GM18867 (cell line): Measurements from ENCODE around the gene PHF1.
A peak's percentile ranks its signal among the peaks of the same experiment; 100 is the strongest.
"Not testable (repeated sequence)": the region's sequence is repeated elsewhere in the genome, so short reads cannot be mapped to it uniquely, and the experiment has no call there.

Source experiments
- ATAC-seq: cut with Tn5 transposase; IDR thresholded peaks from one replicate; pipeline ENCODE4 v1.9.1; 2021; ENCODE audit warnings: mild to moderate bottlenecking, moderate library complexity; ENCODE audit not compliant: unreplicated experiment

PHF1 gene

DNA sequence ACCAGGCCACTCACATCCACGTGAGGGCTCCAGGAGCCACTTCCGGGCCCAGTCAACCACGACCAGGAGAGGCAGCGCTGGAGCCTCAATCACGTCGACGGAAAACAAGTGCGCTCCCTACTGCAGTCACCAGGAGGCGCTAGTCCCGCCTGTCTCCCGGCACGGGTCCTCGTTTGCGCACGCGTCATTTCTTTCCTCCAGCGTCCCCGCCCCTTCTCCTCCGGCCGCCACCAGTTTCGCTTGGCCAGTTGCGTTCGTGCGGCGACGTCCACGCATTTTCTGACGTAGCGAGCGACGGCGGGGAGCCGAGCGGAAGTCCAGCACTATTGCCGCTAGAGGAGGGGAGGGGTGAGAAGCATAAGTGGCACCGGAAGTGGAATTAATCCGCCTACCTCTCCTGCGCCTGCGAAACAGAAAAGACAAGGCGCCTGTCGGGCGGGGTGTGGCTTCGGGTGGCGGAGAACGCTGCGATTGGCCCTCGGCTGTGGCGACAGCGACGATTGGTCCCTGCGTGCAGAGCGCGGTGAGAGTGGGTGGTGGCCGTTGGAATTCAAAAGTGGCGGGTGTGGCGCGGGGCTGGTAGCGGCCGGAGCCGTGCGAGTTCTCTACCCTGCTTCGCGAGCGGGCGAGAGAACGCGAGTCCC lies 19.4 kb upstream of the PHF1 start, which contains the start of gene KIFC1:
KIFC1 (plus strand) TSS at position 546 of the 644 bp plus-strand sequence. CDS start 163 bp downstream, outside the sequence.
- peak; percentile 87 for ATAC-seq

DNA sequence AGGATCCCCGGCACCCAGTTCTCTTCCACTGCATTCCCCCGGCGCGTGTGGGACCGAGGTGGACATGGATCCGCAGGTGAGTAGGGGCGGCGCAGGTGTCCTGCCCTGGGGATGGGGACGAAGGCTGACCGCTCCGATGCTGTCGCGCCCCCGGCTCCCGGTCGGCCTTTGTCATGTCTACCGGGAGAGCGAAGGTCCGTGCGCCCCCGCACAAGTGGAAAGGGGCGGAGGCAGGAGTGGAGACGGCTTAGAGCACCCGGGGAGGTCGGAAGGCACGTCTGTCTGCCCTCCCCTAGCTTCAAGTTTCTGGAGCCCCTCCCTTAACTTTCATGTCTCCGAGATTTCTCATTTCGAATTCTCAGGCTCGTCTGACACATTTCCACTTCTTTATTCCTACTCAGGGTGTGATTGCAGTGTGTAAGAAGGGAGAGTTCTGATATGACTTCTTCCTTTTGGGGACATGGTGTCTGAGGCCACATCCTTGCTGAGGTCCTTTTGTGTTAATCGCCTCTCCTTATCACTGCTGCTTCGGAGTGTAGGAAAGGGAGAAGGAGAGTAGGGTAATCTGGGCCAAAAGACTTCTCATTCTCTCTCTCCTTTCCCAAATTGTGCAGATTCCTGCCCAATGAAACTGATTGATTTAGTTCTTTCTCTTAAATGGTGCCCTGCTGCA lies 18.8 kb upstream of the PHF1 start:
- peak; percentile 15 for ATAC-seq

DNA sequence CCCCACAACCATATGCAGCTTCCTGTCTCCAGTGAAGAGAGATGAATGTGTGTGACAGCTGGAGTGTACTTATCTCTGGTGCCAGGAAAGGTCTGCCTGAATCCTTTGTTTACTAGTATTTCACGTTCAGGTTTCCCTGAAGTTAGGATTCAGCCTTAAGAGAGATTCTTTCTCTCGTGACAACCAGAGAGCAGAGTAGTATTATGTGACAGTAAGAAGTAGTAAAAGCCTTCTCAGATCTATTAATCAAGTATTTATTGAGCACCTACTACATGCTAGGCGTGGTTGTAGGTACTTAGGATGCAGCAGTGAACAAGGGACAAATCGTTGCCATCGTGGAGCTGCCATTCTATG lies 18.2 kb upstream of the PHF1 start:
- ATAC-seq: no peak

DNA sequence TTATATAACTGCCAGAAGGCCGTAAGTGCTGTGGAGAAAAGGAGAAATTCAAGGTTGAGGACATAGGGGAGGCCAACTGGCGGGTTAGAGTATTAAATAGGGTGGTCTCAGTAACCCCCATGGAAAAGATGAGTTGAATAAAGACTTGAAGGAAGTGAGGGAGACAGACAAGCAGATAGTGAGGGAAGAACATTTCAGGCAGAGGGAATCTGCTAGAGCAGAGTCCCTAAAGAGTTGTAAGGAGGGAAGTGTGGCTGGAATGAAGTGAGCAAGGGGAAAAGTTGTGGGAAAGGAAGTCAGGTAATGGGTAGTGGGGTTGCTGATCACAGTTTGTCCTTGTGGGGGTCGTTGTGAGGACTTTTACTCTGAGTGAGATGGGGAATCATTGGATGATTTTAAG lies 17.8 kb upstream of the PHF1 start:
- no peak for ATAC-seq

DNA sequence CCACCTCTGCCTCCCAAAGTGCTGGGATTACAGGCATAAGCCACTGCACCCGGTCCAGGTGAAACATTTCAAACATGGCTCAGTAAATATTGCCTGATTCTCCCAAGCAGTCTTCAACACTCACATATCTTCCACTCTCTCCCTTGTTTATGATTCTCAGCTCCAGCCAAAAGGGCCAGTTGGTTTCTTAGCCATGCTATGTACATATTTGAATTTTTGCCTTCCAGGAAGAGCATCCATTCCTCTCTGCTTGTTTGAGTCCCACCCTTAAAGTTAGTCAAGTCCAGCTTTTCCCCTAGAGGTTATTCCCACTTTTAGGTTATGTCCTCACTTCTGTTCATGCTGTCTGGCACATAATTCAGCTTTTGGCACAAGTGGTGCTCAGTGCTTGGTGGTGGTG lies 13.3 kb upstream of the PHF1 start:
- no peak for ATAC-seq

DNA sequence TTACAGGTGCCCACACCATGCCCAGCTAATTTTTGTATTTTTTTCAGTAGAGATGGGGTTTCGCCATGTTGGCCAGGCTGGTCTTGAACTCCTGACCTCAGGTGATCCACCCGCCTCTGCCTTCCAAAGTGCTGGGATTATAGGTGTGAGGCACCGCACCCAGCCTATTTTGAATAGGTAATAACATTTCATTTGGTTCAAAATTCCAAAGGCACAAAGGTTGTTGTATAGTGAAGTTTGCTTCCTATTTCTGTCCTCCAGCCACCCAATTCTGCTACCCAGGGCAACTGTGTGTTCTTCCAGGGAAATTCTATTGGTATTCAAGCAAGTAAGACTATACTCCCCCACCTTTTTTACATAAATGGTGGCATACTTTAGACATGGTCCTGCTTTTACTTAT lies 12.2 kb upstream of the PHF1 start:
- ATAC-seq: not testable (repeated sequence)

DNA sequence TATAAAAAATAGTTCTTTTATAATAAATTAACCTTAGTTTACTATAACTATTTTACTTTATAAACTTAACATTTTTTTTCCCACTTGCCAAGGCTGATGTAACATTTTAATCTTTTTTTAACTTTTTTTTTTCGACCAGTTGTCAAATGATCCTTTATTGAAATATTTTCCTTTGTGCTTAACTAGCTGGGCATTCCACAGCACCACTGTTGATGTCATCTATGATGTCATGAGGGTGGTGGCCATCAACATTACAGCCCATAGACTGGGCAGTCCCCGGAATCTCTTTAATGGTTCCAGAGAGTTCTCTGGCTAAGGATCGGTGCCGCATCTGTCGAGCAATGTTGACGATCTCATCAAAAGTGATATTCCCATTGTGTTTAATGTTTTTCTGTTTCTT lies 10.9 kb upstream of the PHF1 start:
- not testable (repeated sequence) for ATAC-seq

DNA sequence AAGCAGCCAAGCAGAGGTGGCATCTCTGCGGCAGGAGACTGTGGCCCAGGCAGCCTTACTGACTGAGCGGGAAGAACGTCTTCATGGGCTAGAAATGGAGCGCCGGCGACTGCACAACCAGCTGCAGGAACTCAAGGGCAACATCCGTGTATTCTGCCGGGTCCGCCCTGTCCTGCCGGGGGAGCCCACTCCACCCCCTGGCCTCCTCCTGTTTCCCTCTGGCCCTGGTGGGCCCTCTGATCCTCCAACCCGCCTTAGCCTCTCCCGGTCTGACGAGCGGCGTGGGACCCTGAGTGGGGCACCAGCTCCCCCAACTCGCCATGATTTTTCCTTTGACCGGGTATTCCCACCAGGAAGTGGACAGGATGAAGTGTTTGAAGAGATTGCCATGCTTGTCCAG lies 5.9 kb upstream of the PHF1 start:
- ATAC-seq: no peak

DNA sequence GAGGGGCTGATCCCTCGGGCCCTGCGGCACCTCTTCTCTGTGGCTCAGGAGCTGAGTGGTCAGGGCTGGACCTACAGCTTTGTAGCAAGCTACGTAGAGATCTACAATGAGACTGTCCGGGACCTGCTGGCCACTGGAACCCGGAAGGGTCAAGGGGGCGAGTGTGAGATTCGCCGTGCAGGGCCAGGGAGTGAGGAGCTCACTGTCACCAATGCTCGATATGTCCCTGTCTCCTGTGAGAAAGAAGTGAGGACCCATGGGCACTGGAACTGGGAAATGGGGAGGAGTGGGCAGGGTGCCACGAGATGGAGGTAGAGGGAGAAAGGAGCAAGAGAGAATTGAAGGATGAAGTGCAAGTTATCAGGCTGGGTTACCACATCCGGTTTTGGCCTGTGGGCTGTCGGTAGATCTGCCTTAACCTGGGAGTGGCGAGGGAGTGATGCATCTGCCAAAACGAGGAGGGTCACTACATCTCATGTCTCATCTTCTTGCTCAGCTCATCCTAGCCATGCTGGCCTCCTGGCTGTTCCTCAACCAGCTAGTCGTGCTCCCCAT lies 5.4 kb upstream of the PHF1 start:
- no peak for ATAC-seq

DNA sequence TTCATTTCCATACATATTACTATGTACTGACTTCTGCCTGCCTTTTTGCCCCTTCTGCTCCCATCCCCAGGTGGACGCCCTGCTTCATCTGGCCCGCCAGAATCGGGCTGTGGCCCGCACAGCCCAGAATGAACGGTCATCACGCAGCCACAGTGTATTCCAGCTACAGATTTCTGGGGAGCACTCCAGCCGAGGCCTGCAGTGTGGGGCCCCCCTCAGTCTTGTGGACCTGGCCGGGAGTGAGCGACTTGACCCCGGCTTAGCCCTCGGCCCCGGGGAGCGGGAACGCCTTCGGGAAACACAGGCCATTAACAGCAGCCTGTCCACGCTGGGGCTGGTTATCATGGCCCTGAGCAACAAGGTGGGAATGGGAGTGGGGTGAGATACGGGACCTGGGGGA lies 4.7 kb upstream of the PHF1 start:
- no peak for ATAC-seq

DNA sequence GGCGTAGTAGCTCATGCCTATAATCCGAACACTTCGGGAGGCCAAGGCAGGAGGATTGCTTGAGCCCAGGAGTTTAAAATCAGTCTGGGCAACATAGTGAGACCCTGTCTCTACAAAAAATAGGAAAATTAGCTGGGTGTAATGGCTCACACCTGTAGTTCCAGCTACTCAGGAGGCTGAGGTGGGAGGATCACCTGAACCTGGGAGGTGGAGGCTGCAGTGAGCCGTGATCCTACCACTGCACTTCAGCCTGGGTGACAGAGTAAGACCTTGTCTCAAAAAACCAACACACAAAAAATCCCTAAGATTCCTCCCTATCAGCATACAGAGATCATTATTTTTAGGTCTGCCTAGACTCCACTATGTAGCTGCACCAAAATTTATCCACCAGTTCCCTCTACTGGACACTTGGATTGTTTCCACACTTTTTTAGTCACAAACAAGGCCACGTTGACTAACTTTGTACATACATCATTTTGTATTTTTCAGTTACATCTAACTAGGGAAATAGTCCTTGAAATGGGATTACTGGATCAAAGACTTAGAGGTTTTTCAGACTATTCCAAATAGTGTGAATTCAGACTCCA lies 3.6 kb upstream of the PHF1 start:
- ATAC-seq: no peak

DNA sequence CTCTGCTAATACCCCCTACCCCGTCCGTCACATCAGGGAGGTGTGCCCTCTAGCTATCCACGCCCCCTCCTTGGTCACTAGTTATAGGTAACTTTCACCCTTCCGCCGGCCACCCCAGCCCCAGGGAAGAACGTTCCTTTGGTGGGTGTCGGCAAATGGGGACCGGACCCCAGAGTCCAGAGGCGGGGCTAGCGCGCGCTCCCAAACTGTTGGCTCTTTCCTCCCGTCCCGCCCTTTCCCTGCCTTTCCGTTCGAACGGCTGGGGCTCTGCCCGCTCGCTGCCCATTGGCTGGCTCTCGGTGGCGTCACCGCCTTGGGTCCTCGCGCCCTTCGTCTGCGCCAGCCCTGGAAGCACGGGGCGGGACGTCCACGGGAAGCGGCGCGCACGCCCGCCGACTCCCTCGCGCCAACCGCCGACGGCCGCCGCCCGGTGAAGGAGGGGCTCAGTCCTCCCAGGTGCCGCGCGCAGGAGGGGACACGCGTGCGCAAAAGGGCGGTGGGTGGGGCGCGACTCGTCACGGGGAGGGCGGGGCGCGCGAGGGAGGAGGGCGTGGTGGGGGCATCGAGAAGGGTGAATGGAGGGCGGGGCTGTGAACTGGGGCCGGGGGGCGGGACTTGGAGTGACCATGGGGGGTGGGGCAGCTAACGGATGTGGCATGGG lies 634 bp upstream of the PHF1 start:
- peak; percentile 78 for ATAC-seq

DNA sequence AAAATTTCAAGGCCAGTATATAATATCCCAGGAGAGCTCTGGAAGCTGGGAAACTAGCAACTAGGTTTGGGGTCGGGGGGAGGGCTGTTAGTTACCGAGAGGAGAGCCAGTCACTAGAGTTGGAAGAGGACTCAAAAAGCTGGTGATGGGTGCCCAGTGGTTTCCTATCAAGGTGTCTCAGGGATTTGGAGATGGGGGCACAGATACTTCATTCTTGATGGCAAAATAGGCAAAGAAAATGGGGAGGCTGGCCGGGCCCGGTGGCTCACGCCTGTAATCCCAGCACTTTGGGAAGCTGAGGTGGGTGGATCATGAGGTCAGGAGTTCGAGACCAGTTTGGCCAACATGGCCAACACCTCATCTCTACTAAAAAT lies 805 bp downstream of the PHF1 start:
- no peak for ATAC-seq

DNA sequence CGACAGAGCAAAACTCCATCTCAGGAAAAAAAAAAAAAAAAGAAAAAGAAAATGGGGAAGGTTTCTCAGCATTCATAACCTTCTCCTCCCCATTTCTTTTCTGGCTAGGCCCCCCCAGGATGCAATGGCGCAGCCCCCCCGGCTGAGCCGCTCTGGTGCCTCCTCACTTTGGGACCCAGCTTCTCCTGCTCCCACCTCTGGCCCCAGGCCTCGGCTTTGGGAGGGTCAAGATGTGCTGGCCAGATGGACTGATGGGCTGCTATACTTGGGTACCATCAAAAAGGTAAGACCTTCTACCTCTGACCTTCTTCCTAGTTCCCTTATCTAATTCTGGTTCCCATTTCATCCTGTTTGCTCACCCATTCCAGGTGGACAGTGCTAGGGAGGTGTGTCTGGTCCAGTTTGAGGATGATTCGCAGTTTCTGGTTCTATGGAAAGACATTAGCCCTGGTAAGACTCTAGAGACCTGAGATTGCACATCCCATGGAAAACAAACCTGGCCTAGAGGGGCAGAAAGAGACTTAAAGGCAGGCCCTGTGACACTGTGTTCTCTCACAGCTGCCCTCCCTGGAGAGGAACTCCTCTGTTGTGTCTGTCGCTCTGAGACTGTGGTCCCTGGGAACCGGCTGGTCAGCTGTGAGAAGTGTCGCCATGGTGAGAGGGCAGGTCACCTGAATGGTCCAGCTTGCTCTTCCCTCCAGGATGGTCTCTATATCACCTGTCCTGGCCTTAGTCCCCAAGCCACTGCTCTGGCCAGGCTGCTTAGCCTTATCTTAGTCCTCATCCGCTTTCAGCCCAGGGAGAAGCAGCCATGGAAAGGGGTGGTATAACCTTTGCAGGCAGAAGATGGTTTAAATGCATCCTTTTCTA lies 1.6 kb downstream of the PHF1 start:
- no peak for ATAC-seq

DNA sequence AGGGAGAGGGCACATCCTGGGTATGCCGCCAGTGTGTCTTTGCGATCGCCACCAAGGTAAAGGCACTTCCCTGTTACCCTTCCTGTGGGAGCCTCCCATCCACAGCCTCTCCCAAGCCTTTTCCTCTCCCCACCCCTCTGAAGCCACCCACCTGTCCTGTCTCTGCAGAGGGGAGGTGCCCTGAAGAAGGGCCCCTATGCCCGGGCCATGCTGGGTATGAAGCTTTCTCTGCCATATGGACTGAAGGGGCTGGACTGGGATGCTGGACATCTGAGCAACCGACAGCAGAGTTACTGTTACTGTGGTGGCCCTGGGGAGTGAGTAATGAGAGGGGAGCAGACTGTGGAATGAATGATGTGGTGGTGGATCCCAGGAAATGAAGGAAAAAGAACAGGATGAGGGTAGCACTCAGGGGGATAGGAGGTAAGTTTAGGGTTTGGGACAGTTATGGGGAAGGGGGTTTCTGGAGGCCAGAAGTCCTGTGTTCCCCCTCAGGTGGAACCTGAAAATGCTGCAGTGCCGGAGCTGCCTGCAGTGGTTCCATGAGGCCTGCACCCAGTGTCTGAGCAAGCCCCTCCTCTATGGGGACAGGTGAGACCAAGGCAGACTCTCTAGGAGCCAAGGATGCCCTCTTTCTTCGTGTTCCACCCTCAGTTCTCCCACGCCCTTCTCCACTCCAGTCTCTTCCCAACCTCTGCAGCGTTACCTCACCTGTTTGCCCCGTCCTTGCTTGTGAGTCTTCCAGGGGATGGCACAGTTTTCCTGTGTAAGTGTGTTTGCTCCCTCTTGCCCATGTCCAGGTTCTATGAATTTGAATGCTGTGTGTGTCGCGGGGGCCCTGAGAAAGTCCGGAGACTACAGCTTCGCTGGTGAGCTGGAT lies 2.7 kb downstream of the PHF1 start:
- ATAC-seq: no peak

DNA sequence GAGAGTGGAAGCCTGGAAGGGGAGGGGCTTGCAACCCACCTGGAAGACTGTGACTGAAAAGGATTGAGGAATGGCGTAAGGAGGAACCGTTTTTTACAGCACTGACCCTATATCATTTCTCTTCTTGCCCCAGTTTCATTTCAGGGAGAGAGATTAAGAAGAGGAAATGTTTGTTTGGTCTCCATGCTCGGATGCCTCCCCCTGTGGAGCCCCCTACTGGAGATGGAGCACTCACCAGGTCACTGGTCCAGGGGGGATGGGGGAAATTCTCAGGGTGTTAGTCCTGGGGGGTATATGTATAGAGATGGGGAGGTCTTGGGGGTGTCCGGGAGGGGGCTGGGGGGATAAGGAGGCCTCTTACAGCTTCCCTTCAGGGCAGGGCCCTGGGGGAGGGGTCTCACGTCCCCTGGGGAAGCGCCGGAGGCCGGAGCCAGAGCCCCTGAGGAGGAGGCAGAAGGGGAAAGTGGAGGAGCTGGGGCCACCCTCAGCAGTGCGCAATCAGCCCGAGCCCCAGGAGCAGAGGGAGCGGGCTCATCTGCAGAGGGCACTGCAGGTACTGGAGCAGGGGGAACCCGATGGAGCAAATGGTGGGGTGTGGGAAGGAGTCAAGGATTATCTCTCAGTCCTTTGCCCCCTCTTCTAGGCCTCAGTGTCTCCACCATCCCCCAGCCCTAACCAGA lies 3.9 kb downstream of the PHF1 start:
- no peak for ATAC-seq

DNA sequence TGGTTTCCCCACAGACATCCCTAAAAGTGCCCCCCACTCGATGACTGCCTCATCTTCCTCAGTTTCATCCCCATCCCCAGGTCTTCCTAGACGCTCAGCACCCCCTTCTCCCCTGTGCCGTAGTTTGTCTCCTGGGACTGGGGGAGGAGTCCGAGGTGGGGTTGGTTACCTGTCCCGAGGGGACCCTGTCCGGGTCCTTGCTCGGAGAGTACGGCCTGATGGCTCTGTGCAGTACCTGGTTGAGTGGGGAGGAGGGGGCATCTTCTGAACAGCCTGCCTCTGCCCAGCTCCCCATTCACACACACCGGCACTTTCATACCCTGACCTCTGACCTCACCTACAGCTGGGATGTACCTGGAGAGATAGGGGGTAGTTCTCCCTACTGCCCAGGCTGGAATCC lies 5.0 kb downstream of the PHF1 start:
- ATAC-seq: no peak

DNA sequence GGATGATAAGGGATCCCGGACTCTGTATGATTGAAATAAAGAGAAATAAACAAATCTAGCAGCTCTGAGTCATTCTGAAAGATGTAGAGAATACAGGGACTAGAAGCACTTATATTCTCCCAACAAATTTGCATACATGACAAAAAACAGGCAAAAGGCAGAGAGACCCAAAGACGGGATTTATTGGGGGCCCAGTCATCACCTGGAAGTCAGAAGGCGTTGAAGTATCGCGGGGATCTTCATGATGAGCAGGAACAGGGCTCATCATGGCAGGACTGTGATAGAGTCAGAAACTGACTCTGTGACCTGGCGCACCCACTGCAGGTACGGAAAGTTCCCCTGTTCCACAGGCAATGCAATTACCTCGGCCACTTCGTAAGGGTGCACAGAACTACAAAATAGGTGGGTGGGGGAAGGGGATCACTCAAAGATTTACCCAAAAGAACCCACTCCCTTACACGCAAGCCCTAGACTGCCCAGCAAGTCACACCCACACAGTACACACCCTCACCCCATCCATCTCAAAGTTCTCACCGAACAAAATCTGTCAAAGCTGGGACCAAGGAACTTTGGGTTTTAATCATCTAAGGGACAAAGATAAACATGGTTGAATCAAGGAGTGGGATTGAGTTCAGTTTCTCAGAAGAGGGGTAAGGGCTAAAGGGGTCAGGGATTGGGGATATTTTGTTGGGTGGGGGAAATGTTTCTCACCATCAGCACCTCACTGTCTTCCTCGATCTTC lies 5.7 kb downstream of the PHF1 start:
- no peak for ATAC-seq
